HG03520 (cell line): ENCODE data around the gene SETD6.

Source experiments
- ATAC-seq: cut with Tn5 transposase; IDR thresholded peaks from one replicate; pipeline ENCODE4 v1.9.1; 2021; ENCODE audit warnings: mild to moderate bottlenecking, moderate library complexity; ENCODE audit not compliant: unreplicated experiment

The SETD6 gene

DNA sequence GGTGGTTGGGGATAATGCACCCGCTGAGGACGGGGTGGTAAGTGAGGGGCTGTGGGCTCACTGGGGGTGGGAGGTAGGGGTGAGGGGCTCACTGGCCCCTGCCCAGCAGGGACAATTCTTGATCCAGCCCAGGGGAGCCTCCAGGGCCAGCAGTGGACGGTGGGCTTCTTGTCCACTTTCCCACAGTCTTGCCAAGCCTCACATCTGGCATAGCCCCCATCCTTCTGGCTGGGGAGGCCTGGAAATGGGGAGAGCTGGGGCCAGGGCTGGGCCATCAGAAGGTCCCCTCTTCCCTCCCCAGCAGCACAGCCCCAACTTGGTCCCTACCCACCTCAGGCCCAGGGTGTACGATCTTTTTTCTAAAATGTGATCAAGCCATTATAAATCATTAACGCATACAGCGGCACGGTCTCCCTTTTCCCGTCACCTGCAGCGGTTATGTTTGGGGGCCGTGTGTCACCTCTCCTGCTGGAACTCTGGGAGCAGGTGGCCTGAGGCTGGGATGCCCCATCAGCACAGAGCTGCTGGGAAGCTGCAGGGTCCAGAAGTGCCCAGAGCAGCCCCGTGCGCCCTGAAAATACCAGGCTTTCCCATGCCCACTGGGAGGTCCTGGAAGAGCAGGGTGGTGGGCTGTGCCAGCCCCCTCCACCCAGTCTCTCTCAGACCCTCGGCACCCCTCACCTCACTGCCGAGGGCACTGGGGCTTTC, 7.2 kb upstream of the SETD6 start:
- no peak for ATAC-seq

DNA sequence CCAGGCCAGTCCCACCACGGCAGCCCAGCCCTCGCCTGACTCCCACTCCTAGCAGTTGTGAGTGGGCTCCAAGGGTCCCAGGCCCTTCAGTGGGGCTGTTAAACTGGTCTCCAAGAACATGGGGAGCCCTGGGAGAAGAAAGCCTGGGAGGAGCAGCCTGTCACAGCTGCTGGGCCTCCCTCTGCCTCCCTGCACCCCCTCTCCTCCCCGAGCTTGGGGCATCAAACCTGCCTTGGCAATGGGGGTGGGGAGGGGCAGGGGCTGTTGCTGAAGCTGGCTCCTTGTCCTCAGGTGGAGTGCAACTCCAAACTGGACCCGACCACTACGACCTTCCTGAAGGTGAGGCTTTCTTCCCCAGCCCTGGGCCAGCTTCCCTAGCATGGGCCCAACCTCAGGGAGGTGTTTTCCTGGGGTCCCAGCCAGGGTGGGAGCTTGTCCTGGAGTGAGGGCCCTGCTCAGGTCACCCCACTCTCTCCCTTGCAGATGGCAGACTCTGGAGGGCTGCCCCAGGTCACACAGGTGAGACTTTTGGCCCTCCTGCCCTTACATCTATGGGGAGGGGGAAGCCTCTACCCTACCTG, 6.6 kb upstream of the SETD6 start:
- ATAC-seq, result no peak

DNA sequence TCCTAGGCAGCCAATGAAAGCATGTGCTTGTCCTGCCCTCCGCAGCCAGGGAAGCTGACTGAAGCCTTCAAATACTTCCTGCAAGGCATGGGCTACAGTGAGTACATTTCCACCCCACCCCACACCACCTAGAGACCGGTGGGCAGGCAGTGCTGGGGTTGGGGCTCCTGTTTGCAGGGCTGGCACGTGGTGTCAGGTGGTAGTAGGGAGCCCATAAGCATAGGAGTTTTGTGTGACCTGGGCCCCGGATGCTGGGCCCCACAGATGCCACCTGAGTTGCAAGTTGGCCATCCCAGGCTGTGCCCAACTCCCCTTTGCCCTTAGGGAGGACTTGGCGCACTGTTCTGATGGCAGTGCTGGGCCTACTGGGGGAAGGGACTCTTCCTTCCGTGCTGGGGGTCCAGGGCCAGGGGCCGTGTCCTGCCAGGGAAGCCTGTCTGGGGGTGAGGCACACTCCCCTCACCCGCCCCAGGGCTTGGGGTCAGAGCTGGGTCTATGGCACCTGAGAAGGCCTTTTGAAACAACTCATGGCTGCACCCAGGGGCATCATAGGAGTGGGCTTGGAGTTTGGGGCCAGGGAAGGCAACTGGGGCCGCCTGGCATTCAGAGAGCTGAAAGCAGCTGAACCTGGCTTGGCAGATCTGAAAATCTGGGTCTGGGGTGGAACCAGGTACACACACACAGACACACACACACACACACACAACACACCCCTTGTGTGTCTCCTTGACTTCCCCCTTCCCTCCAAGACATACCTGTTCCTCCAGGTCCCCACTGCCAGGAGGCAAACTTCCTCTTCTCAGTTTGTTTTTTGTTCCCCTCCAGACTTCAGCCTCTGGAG, 5.8 kb upstream of the SETD6 start:
- ATAC-seq, result no peak

DNA sequence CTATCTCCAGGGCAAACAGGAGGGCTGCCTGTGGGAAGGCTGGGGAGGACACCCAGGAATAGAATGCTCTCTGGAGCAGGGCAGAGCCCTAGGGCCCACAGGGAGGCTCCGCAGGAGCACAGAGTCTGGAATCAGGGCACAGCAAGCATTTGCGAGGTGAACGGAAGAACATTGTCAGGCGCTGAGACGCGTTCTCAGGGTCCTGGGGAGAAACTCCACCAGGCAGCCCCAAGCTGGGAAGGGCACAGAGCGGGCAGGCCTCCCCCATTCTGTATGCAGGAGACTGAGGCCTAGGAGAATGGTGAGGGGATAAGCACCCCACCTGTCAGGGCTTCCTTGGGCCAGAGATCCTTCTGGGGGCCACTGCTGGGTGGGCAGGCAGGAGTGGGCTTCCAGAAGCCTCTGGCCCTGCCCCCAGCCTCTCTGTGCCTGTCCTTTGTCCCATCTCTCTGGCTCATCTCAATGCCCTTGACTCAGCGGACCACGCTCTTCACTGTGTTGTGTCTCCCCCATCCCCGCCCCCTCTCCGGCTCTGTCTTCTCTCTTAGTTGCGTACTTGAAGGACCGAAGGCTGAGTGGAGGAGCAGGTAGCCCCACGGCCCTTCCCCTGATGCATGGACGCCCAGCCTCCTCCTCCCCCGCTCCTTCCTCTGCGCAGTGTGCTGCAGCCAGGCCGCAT, 5.1 kb upstream of the SETD6 start:
- ATAC-seq, result no peak

DNA sequence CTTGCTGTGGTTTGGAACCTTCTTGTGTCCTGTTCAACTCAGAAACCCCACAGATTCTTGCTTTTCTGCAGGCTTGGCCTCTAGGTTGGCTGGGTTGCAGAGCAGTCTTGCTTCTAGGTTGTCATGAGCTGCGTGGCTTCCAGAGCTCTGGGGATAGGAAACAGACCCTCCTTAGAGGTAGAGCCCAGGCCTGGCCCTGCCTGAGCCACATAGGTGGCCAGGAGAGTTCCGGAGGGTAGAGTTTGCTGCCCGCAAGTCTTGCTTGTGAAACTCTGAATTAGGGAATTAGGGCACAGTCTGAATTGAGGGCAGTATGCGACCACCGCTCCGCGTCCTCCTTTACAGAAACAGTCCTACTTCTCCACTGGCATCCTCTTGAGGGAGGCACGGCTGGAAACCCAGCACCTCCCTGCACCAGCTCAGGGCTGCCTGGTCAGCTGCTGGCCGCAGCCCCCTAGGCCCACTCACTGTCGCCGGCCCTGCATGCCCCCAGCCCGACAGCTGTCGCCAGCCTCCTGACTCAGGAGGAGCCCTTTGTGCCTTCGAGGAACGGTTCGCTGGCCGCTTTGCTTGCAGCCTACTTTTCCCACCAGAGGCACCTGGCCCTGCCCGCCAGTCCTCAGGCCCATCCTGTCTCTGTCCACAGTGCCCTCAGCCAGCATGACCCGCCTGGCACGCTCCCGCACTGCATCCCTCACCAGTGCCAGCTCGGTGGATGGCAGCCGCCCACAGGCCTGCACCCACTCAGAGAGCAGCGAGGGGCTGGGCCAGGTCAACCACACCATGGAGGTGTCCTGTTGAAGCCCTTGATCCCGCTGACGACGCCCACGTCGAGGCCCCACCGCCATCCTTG, 4.3 kb upstream of the SETD6 start:
- no peak for ATAC-seq

DNA sequence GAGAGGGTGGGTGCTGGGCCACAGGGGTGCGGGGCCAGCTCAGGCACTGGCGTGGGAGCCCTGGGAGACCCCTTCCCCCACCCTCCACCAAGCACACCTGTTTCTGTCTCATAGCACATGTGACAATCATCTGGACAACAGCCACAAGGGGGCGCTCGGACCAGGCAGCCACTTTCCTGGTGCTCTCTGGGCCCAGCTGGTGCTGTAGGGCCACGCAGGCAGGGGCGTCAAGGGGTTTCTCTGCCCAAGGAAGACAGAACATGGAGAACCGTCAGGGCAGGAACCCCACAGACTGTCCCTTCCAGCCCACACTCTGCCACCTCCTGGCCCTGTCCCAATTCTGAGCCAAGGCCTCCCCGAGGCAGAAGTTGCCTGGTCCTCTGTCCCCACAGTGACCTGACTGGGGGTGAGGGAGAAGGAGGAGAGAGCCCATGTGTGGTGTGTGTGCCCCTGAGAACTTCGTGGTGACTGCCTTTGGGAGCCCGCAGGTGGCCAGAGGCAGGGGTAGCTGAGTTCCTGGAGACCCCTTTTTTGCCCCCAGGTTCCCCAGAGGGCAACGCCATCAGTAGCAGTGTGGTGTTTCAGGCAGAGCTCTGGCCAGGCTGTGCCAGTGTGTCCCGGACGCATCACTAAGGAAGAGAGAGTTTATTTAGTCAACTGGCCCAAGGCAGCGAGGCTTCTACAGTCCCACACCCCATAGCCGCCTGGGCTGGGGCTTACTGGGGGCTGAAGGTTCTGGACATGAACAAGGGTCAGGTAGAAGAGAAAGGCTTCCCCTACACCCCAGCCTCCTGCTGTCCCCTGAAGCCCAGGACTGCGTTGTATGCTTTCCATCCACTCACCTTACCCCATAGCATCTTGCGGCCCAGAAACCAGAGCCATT, 3.1 kb upstream of the SETD6 start:
- peak; percentile 39 for ATAC-seq

DNA sequence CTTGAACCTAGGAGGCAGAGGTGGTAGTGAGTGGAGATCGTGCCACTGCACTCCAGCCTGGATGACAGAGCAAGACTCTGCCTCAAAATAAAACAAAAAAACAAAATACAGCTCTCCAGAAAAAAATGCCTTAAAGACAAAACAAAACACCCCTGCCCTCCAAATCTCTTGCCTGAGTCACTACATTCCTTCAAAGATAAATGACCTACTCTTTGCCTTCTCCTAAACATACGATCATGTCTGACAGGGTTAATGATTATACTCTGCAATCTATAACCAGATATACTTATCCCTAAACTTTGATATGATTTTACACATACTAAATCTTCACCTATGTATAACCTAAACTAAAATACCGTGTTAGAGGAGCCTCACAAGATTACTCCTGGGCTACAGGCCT, 1.4 kb upstream of the SETD6 start:
- ATAC-seq, result no peak

DNA sequence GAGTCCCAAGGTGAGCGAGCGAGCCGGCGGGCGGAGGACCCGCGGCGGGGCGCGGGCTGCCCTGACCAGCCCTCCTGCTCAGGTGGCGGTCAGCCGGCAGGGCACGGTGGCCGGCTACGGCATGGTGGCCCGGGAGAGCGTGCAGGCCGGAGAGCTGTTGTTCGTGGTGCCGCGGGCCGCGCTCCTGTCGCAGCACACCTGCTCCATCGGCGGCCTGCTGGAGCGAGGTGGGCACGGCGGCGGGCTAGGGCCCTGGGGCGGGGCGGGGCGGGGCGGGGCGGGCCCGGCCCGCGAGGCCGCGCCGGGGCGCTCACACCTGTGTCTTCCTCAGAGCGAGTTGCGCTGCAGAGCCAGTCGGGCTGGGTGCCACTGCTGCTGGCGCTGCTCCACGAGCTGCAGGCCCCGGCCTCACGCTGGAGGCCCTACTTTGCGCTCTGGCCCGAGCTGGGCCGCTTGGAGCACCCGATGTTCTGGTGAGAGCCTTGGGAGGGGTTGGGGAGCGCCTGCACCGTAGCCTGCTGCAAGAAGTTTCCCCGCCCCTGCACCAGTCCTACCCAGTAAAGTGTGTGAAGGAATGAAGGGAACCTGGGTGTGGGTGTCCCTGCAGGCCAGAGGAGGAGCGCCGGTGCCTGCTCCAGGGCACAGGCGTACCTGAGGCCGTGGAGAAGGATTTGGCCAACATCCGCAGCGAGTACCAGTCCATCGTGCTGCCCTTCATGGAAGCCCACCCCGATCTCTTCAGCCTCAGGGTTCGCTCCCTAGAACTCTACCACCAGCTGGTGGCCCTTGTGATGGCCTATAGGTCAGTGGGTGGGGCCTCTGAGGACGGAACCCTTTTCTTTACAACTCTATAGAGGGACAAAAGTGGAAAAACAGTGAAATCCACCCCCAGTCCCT, 802 bp downstream of the SETD6 start:
- ATAC-seq, result peak; percentile 31

DNA sequence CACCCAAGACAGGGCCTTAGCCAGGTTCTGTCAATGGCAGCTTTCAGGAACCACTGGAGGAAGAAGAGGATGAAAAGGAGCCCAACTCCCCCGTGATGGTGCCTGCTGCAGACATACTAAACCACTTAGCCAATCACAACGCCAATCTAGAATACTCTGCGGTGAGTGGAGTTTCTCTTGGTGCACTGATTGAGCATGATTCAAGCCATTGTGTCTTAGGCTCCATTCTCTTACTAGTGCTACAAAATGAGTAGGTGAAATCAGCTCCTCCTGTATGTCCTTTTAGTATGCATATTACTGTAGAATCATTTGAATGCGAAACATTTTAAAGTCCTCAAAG, 1.4 kb downstream of the SETD6 start:
- ATAC-seq, result no peak

DNA sequence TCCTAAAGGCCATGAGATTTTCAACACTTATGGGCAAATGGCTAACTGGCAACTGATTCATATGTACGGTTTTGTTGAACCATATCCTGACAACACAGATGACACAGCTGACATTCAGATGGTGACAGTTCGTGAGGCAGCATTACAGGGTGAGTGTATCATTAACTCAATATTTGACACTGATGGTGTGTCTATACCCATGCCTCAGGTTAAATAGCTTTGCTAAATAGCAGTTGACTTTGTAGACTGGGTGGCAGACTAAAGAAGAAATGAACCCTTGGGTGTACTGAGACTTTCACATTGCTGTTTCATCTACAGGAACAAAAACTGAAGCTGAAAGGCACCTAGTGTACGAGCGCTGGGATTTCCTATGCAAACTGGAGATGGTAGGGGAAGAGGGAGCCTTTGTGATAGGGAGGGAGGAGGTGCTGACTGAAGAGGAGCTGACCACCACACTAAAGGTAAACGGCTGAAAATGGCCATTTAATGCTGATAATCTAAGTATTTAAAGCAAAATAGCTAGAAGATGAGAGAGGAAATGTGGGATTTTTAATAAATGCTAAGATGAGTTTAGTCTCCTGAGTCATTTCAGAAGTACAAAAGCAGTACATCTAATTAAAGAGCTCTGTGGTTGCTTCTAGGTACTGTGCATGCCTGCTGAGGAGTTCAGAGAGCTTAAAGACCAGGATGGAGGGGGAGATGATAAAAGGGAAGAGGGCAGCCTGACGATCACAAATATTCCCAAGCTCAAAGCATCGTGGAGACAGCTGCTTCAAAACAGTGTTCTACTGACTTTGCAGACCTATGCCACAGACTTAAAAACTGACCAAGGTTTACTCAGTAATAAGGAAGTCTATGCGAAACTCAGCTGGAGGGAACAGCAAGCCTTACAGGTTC, 3.0 kb downstream of the SETD6 start:
- peak; percentile 39 for ATAC-seq

DNA sequence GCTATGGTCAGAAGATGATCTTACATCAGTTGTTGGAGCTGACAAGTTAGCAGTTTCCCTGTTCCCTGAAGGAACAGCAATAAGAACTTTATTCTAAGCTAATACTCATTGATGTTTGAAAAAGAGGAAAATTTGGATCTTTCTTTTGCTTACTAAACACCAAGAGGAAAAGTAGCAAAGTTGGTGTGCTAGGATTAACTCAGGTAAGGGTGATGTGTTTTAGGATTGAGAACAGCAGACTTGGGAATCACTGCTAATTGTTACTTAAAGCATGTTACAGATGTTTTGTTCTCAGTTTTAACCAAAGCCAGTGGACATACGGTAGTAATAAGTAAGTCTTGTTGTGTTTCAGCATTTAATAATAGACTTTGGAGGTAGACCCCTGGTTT, 3.7 kb downstream of the SETD6 start:
- no peak for ATAC-seq

DNA sequence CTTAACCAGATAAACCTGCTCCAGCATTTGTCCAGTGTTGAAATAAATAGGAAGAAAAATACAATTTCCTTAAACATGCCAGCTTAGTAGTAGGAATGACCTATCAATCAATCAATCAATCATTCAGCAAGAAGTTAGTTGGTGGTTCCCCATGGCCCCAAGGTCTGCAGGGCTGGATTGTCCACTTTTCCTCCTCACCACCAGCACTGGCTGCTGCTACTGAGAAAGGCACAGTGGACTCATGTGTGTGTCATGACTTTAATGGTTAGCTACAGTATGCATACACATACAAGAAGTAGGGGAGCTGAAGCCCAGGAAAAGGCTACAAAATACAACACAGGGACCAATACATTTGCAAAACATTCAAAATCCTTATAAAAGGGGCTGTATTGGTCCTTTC, 4.4 kb downstream of the SETD6 start:
- no peak for ATAC-seq

DNA sequence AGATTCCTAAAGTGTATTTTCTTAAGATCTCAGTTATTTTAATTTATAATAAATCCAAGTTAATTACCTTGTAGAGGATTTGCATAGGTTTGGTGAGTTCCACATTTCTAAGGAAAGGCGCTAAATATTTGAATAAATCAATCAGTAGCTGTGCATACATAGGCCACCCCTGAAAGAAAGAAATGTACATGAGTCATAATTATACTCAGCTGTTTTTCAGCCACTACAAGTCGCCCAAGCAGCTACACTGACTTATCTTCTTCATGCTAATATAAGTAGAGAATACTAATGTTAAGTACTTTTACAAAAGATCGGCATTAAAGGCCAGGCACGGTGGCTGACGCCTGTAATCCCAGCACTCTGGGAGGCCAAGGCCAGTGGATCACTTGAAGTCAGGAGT, 14.9 kb downstream of the SETD6 start:
- no peak for ATAC-seq

DNA sequence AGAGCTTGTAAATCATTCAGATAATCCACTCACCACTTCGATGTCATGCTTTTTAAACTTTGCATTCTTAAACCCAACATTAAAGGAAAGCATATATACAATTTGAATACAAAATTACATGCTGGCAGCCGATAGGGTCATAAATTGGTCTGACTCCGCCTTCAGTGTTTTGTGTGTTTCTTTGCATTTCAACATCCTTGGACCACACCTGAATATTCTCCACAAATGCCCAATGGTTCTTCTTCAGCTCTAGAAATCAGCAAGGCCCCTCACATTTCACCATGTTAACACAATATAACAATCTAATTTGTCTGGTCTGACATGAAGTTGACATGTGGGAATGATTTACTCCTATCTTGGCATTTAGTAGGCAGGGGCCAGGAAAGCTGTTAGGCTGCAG, 17.1 kb downstream of the SETD6 start:
- no peak for ATAC-seq

DNA sequence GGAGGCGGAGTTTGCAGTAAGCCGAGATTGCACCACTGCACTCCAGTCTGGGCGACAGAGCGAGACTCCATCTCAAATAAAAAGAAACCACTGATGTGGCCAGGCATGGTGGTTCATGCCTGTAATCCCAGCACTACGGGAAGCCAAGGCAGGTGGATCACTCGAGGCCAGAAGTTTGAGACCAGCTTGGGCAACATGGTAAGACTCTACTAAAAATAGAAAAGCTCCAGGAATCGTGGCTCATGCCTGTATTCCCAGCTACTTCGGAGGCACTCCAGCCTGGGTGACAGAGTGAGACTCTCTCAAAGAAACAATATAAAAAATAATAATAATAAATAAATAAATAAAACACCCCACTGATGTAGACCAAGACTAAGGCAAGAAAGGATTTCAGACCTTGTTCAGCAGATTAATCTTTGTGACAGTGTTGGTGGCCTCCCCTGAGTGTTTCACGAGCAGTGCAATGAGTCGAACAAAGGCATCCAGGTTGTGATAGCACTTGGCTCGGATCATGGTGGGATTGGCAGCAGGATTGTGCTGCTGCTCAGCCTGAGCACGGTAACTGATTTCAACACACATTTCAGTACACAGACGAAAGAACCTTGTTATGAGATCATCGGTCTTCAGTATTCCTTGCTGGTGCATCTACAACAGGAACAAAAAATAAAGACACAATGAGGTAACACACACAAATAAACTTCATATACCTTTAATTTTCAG, 18.6 kb downstream of the SETD6 start:
- no peak for ATAC-seq

DNA sequence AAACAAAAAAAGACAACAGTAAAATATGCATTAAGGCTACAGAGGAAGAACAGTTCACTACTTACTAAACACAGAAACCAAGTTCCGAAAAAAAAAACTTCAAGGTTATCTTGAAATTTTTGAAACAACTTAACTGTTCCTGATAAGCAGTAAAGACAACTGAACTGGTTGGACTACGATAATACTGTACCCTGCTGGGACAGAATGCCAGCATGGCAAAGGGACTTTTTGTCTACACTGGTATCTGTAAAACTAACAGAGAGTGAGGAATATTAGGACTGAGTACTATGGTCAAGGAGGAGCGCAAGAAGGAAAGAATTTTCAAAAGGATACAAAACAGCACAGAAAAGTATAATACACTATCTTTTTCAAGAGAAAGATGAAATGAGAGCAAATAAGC, 19.8 kb downstream of the SETD6 start:
- ATAC-seq, result no peak

DNA sequence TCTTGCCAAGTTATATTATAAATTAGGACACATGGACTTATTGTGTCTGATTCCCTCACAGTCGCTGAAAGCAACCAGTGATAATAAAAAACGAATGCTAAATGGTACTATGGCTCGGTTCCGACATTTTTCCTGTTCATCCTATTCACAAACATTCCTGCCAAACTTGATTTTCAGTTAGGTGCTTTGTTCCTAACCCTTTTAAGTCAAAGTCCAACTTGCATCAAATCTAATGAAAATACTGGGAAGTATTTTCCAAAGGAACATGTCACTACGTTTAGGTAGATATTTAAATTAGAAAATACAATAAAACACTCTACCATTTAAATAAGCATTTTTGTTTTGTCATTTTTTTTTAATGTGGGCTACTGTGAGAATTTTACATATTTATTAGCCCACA, 21.0 kb downstream of the SETD6 start:
- no peak for ATAC-seq
